ENCODE measurements around the gene DNA2. TPM values are rescaled to one million over a fixed set of nuclear protein-coding genes. Genes with fewer than 3 reads are reported as not detected.

Gene DNA2
- total RNA-seq, 2 experiments from 2014 or later = 27.3 to 28.9 TPM

DNA sequence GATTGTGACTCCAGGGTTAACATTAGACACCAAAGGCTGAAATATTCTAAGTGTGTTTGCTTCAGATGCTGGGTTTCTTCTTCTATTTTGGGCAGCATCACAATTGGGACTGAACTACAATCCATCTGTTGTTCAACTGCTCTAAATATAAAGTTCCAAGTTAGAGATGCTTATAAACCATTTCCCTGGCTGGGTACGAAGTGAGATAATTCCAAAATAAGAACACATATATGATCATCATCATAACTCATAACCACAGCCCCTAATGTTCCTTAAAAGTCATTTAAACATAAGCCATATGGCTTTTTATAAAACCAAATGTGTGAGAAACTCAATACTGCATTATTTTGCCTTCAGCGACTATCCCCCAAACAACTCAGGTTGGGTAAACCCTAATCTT lies 28.8 kb downstream of the DNA2 start:
- POLR2A ChIA-PET = no interaction called here
- CTCF ChIA-PET = no interaction called here
- Mint-ChIP-seq H3K36me3 (ENCODE audit: low read depth) (peaks cover 24% of the 10 kb centered on the region), H3K27me3 (no peaks in the 10 kb centered on the region), H3K4me3 (no peak overlapping the region), H3K9me3 (ENCODE audit: low read depth) (no peaks in the 10 kb centered on the region), H3K4me1 (no peaks in the 10 kb centered on the region), H3K27ac (no peak overlapping the region)
- ATAC-seq (no peak), DNase-seq (no peak)
- intact Hi-C loops (cut with DNase I, micrococcal nuclease) = no loop called here

DNA sequence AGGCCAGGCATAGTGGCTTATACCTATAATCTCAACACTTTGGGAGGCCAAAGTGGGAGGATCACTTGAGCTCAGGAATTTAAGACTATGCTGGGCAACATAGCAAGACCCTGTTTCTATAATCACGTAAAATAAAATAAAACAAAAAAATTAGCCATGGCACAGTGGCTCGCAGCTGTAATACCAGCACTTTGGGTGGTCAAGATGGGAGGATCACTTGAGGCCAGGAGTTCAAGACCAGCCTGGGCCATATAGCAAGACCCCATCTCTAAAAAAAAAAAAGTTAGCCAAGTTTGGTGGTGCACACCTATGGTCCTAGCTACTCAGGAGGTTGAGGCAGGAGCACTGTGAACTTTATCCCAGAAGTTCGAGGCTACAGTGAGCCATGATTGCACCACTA lies 30.9 kb downstream of the DNA2 start:
- ChIA-PET POLR2A (no interaction called here), CTCF (interaction anchor here (1.0 kb wide), 1 partner anchor 110 kb away, joined by 3 read pairs; no protein-coding TSS in a partner anchor)
- ATAC-seq (no peak), DNase-seq (no peak)
- Mint-ChIP-seq H3K27me3 (no peaks in the 10 kb centered on the region), H3K4me1 (no peaks in the 10 kb centered on the region), H3K27ac (no peak overlapping the region), H3K4me3 (no peak overlapping the region), H3K36me3 (ENCODE audit: low read depth) (peaks cover 31% of the 10 kb centered on the region), H3K9me3 (ENCODE audit: low read depth) (no peaks in the 10 kb centered on the region)
- intact Hi-C loops (cut with DNase I, micrococcal nuclease) = no loop called here

DNA sequence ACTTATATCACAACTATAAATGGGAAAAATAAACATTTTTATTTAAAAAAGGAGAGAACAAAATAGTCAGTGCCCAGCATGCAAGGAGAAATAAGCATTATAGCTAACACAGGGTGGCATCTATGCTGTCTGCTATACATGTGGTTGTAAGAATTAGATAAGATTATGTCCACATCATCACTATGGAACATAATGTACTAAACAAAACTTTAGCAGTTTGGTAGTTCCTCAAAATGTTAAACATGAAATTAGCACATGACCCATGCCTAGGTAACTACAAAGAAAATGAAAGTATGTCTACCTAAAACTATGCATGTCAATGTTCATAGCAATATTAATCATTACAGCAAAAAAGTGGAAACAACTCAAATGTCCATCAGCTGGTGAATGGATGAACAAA lies 36.0 kb downstream of the DNA2 start:
- intact Hi-C loops (cut with DNase I, micrococcal nuclease) = no loop called here
- Mint-ChIP-seq H3K27ac (no peak overlapping the region), H3K36me3 (ENCODE audit: low read depth) (peaks cover 23% of the 10 kb centered on the region), H3K27me3 (no peaks in the 10 kb centered on the region), H3K4me3 (no peak overlapping the region), H3K4me1 (no peaks in the 10 kb centered on the region), H3K9me3 (ENCODE audit: low read depth) (no peaks in the 10 kb centered on the region)
- DNase-seq = no peak
- CTCF ChIA-PET = interaction anchor here (0.6 kb wide), 1 partner anchor 34 kb away, joined by 3 read pairs; no protein-coding TSS in a partner anchor
- POLR2A ChIA-PET = no interaction called here
- ATAC-seq = no peak

DNA sequence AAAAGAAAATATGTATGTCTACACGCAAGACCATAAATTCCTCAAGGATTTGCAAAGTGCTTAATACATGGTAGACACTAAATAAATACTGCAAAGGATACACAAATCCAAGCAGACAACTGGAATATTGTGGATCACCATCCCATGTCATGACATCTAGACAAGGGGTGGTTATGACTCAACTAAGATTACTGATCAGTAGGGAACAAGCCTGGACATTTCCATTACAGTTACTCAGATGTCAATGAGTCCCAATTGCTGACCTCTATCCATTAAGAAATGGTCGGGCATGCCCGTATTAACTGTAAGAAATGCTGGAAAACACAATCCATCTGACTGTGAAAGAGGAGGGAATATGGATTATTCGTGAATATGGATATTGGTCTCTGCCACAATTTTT lies 37.1 kb downstream of the DNA2 start:
- Mint-ChIP-seq H3K4me1 (no peaks in the 10 kb centered on the region), H3K36me3 (ENCODE audit: low read depth) (peaks cover 24% of the 10 kb centered on the region), H3K27me3 (no peaks in the 10 kb centered on the region), H3K27ac (no peak overlapping the region), H3K4me3 (no peak overlapping the region), H3K9me3 (ENCODE audit: low read depth) (no peaks in the 10 kb centered on the region)
- intact Hi-C loops (cut with DNase I, micrococcal nuclease) = no loop called here
- POLR2A ChIA-PET = no interaction called here
- DNase-seq (no peak), ATAC-seq (no peak)
- CTCF ChIA-PET = no interaction called here

DNA sequence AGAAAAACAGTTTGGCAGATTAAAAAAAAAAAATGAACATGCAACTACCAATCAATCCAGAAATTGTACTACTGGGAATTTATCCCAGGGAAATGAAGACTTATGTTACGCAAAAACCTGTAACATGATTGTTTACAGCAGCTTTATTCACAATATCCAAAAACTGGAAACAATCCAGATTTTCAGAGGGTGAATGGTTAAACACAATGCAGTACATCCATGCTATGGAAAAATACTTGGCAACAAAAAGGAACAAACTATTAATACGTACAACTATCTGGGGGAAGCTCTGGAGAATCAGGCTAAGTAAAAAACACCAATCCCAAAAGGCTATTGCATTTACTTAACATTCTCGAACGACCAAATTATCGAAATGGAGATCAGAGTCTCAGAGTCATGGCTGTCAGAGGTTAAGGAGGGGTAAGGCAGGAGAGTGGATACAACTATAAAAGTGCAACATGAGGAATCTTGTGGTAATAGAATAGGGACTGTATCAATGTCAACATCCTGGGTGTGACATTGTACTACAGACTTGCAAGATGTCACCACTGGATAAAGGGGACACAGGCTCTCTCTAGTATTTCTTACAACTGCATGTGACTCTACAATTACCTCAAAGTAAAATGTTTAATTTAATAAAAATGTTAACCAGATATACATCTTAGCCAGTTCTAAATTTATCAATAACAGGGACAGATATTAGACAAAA lies 43.2 kb downstream of the DNA2 start:
- CTCF ChIA-PET = no interaction called here
- DNase-seq (no peak), ATAC-seq (no peak)
- H3K36me3 Mint-ChIP-seq (ENCODE audit: low read depth) = peaks cover 26% of the 10 kb centered on the region
- no peak overlapping the region for H3K4me3 Mint-ChIP-seq
- H3K9me3 Mint-ChIP-seq (ENCODE audit: low read depth) = no peaks in the 10 kb centered on the region
- no peaks in the 10 kb centered on the region for H3K27me3 Mint-ChIP-seq
- H3K27ac Mint-ChIP-seq = no peak overlapping the region
- peaks cover 11% of the 10 kb centered on the region for H3K4me1 Mint-ChIP-seq
- intact Hi-C loops (cut with DNase I, micrococcal nuclease) = no loop called here
- POLR2A ChIA-PET = no interaction called here

DNA sequence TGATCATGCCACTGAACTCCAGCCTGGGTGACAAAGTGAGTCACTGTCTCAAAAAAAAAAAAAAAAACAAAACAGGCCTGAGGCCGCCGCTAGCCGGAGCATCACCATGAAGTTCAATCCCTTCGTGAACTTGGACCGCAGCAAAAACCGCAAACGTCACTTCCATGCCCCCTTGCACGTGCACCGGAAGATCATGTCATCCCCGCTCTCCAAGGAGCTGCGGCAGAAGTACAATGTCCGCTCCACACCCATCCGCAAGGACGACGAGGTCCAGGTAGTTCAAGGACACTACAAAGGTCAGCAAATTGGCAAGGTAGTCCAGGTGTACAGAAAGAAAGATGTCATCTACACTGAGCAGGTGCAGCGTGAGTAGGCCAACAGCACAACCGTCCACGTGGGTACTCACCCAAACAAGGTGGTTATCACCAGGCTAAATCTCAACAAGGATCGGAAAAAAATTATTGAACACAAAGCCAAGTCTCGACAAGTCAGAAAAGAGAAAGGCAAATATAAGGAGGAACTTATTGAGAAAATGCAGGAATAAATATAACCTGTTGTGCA lies 47.2 kb downstream of the DNA2 start:
- intact Hi-C loops (cut with DNase I, micrococcal nuclease) = no loop called here
- H3K36me3 Mint-ChIP-seq (ENCODE audit: low read depth) = peaks cover 44% of the 10 kb centered on the region
- ATAC-seq (no peak), DNase-seq (no peak)
- POLR2A ChIA-PET = no interaction called here
- CTCF ChIA-PET = interaction anchor here (0.6 kb wide), 1 partner anchor 168 kb away, joined by 3 read pairs; no protein-coding TSS in a partner anchor
- H3K27me3 Mint-ChIP-seq = no peaks in the 10 kb centered on the region
- peaks cover 15% of the 10 kb centered on the region for H3K4me1 Mint-ChIP-seq
- H3K4me3 Mint-ChIP-seq = no peak overlapping the region
- H3K27ac Mint-ChIP-seq = no peak overlapping the region
- H3K9me3 Mint-ChIP-seq (ENCODE audit: low read depth) = no peaks in the 10 kb centered on the region

DNA sequence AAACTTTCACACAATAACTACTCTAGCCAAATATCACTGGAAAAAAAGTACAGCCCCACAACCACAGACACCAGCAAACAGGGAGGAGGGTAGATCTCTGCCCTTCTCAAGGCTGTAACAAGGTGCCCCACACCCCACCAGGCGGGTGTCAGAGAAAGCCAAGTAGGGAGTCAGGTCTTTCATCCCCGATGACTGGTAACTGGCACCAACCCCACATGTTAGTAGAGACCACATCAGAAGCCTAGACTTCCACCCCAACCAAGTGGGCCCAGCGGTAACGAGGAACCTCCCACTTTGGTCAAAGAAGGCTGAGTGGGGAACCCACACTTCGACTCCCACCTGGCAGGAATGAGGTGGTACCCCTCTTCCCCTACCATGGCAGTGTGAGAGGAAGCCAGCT lies 48.3 kb downstream of the DNA2 start:
- Mint-ChIP-seq H3K4me1 (peaks cover 15% of the 10 kb centered on the region), H3K27ac (peak overlapping the region; percentile 42), H3K36me3 (ENCODE audit: low read depth) (peaks cover 48% of the 10 kb centered on the region), H3K4me3 (no peak overlapping the region), H3K9me3 (ENCODE audit: low read depth) (no peaks in the 10 kb centered on the region), H3K27me3 (no peaks in the 10 kb centered on the region)
- CTCF ChIA-PET = interaction anchor here (1.0 to 1.8 kb wide), 3 partner anchors 17 to 91 kb away, joined by 3 to 7 read pairs (median 4); partner anchors contain the start of genes HNRNPH3, PBLD and RUFY2
- ATAC-seq (peak; percentile 91), DNase-seq (peak; percentile 56)
- intact Hi-C loops (cut with DNase I, micrococcal nuclease) = no loop called here
- POLR2A ChIA-PET = no interaction called here

DNA sequence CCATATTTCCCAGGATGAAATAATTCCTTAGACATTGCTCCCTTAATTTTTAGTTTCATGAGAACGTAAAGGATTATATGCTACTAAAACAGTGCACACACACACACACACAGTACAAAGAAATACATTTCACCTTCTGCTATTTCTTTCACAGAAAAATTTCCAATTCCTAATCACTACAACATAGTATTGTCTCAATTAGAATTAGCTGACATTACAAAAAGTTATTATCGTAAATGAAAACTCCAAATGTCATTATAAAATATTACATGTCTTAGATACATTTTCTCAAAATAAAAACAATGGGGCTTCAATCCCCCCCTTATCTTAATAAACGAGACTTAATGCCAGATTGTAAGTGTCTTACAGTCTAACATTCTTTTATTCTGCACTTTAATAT lies 52.4 kb downstream of the DNA2 start:
- H3K9me3 Mint-ChIP-seq (ENCODE audit: low read depth) = no peaks in the 10 kb centered on the region
- ChIA-PET CTCF (no interaction called here), POLR2A (no interaction called here)
- peaks cover 15% of the 10 kb centered on the region for H3K4me1 Mint-ChIP-seq
- intact Hi-C loops (cut with DNase I, micrococcal nuclease) = no loop called here
- no peaks in the 10 kb centered on the region for H3K27me3 Mint-ChIP-seq
- no peak overlapping the region for H3K27ac Mint-ChIP-seq
- no peak overlapping the region for H3K4me3 Mint-ChIP-seq
- DNase-seq = no peak
- H3K36me3 Mint-ChIP-seq (ENCODE audit: low read depth) = peaks cover 49% of the 10 kb centered on the region
- ATAC-seq = no peak

DNA sequence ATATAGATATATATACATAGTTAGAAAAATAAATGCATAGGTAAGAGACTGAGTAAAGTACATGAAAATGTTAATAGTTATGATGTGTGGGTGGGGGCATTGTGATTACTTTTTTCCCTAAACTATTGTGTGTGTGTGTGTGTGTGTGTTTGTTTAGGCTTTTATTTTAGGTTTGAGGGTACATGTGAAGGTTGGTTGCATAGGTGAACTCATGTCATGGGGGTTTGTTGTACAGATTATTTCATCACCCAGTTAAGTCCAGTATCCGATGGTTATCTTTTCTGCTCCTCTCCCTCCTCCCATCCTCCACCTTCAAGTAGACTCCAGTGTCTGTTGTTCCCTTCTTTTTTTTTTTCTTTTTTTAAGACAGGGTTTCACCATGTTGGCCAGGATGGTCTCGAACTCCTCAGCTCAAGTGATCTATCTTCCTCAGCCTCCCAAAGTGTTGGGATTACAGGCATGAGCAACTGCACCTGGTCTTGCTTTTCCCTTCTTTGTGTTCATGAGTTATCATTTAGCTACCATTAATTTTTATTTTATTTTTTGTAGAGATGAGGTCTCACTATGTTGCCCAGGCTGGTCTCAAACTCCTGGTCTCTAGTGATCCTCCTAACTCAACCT lies 62.8 kb downstream of the DNA2 start:
- intact Hi-C loops (cut with DNase I, micrococcal nuclease) = loop anchor here in 1 of 2 experiments (5.0 kb wide), 1 partner anchor 77 kb away; the partner anchor contains the start of genes HNRNPH3 and PBLD
- POLR2A ChIA-PET = no interaction called here
- DNase-seq (no peak), ATAC-seq (no peak)
- Mint-ChIP-seq H3K36me3 (ENCODE audit: low read depth) (no peaks in the 10 kb centered on the region), H3K27ac (no peak overlapping the region), H3K27me3 (no peaks in the 10 kb centered on the region), H3K4me1 (peaks cover 19% of the 10 kb centered on the region), H3K4me3 (no peak overlapping the region), H3K9me3 (ENCODE audit: low read depth) (no peaks in the 10 kb centered on the region)
- CTCF ChIA-PET = interaction anchor here (1.0 to 1.4 kb wide), 3 partner anchors 11 to 16 kb away, joined by 3 to 6 read pairs (median 3); no protein-coding TSS in a partner anchor

DNA sequence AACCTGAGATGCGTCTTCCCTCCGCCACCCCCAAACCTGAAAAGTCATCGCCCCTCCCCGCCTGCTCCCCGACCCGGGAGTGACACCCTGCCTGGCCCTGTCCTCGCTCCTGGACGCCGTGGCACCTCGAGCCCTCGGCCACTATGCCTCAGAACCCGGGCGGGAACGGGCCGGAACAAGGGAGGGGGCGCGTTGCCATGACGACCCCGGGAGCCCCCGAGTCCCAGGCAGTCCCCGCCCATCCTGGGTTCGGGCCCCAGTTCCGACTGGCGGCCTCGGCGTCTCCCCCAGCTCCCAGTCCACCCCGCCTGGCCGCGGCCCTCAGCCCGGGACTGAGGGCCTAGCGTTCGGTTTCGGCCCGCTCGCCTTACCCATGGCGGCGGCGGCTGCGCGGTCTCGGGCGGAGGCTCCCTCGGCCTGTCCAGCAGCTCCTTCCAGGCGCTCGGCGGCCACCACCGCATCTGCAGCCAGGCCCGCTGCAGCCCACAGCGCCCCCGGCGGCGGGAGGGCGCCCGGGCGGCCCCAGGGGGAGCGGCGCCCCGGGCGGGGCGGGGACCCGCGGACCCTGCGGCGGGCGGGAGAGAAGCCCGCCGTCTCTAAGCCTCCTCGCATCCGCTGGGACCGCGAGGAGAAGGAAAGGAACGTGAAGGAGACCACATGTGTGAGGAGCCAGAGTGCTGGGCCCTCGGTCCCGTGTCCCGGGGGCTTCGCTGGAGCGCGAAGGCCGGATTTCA lies 64.8 kb downstream of the DNA2 start, which contains the start of gene RUFY2:
RUFY2 (minus strand) TSS at position 463 of the 734 bp plus-strand sequence; CDS start at position 375, 88 bp downstream.
- Mint-ChIP-seq H3K4me1 (peaks cover 19% of the 10 kb centered on the region), H3K4me3 (peak within 1 kb of the TSS; percentile 83), H3K27ac (peak within 1 kb of the TSS; percentile 76), H3K36me3 (ENCODE audit: low read depth) (no peaks in the 10 kb centered on the region), H3K9me3 (ENCODE audit: low read depth) (no peaks in the 10 kb centered on the region), H3K27me3 (no peaks in the 10 kb centered on the region)
- DNase-seq = peak; percentile 86
- POLR2A ChIA-PET = interaction anchor here (0.9 kb wide), 1 partner anchor 314 kb away, joined by 3 read pairs; the partner anchor contains the start of gene CCAR1
- intact Hi-C loops (cut with DNase I, micrococcal nuclease) = loop anchor here (1.0 to 5.0 kb wide), 7 partner anchors 75 to 717 kb away; partner anchors contain the start of genes HNRNPH3 (in 2 of the 2), PBLD (in 2 of the 2), CCAR1 (in 1 of the 2) and DDX50 (in 1 of the 2)
- CTCF ChIA-PET = interaction anchor here (0.7 to 1.2 kb wide), 10 partner anchors 9 to 194 kb away, joined by 3 to 6 read pairs (median 3); partner anchors contain the start of gene DNA2
- ATAC-seq = peak; percentile 95
